Choroid plexus epithelial cell (primary cell): ENCODE data around the gene AGAP6.
"Not testable (repeated sequence)": the region's sequence is repeated elsewhere in the genome, so short reads cannot be mapped to it uniquely, and the experiment has no call there.

Experiments used
- DNase-seq: peaks from one replicate; pipeline ENCODE4 v3.0.0-alpha.2; 2010; ENCODE audit warnings: low read depth
- H3K4me3 ChIP-seq: 2 replicates; pipeline ENCODE4 v1.5.1; 2011; ENCODE audit warnings: low read depth, mild to moderate bottlenecking, control low read depth, low read length, moderate library complexity

The AGAP6 gene

GRCh38 chr10:50052778-50053376 lies 64.7 kb downstream of the AGAP6 start:
- not testable (repeated sequence) for DNase-seq, H3K4me3 ChIP-seq

GRCh38 chr10:50055494-50056292 lies 67.5 kb downstream of the AGAP6 start:
- DNase-seq, H3K4me3 ChIP-seq: not testable (repeated sequence)

- not testable (repeated sequence) for H3K4me3 ChIP-seq, DNase-seq
Observed at GRCh38 chr10:50056654-50057053, 68.4 kb downstream of the AGAP6 start.

- not testable (repeated sequence) for DNase-seq, H3K4me3 ChIP-seq
Observed at GRCh38 chr10:50058727-50059126, 70.5 kb downstream of the AGAP6 start.

- not testable (repeated sequence) for DNase-seq, H3K4me3 ChIP-seq
Observed at GRCh38 chr10:50059946-50060345, 71.7 kb downstream of the AGAP6 start.
